Measurements from ENCODE around the gene GABRR3. TPM values are rescaled to one million over a fixed set of nuclear protein-coding genes. Genes with fewer than 3 reads are reported as not detected.
"Not testable (repeated sequence)": the region's sequence is repeated elsewhere in the genome, so short reads cannot be mapped to it uniquely, and the experiment has no call there.

The GABRR3 gene
- total RNA-seq, 1 donor from 2014 or later, result not detected

GRCh38 chr3:98021830-98022560, 13.1 kb downstream of the GABRR3 start:
- DNase-seq (ENCODE audit: low spot score), result no peak

- no peak for DNase-seq (ENCODE audit: low spot score)
Observed at GRCh38 chr3:98020412-98020811, 14.7 kb downstream of the GABRR3 start.

- DNase-seq (ENCODE audit: low spot score), result no peak
Observed at GRCh38 chr3:98018301-98018700, 16.8 kb downstream of the GABRR3 start.

GRCh38 chr3:98014268-98014585, 20.9 kb downstream of the GABRR3 start:
- no peak for DNase-seq (ENCODE audit: low spot score)

- DNase-seq (ENCODE audit: low spot score), result no peak
Observed at GRCh38 chr3:98013411-98014267, 21.5 kb downstream of the GABRR3 start.

GRCh38 chr3:98012979-98013378, 22.1 kb downstream of the GABRR3 start:
- DNase-seq (ENCODE audit: low spot score), result no peak

GRCh38 chr3:98010883-98011449, 24.1 kb downstream of the GABRR3 start:
- DNase-seq (ENCODE audit: low spot score), result not testable (repeated sequence)

GRCh38 chr3:98010194-98010882, 24.8 kb downstream of the GABRR3 start:
- DNase-seq (ENCODE audit: low spot score), result no peak

- no peak for DNase-seq (ENCODE audit: low spot score)
Observed at GRCh38 chr3:98008855-98009254, 26.3 kb downstream of the GABRR3 start.

- no peak for DNase-seq (ENCODE audit: low spot score)
Observed at GRCh38 chr3:98005438-98005837, 29.7 kb downstream of the GABRR3 start.

- no peak for DNase-seq (ENCODE audit: low spot score)
Observed at GRCh38 chr3:98004721-98005120, 30.4 kb downstream of the GABRR3 start.

GRCh38 chr3:98003306-98003969, 31.7 kb downstream of the GABRR3 start:
- no peak for DNase-seq (ENCODE audit: low spot score)

GRCh38 chr3:98002717-98003116, 32.4 kb downstream of the GABRR3 start:
- DNase-seq (ENCODE audit: low spot score), result no peak

GRCh38 chr3:97999994-98000393, 35.1 kb downstream of the GABRR3 start:
- no peak for DNase-seq (ENCODE audit: low spot score)

- DNase-seq (ENCODE audit: low spot score), result no peak
Observed at GRCh38 chr3:97999103-97999502, 36.0 kb downstream of the GABRR3 start.

- DNase-seq (ENCODE audit: low spot score), result no peak
Observed at GRCh38 chr3:97996988-97997387, 38.1 kb downstream of the GABRR3 start.

GRCh38 chr3:97994328-97994945, 40.7 kb downstream of the GABRR3 start:
- no peak for DNase-seq (ENCODE audit: low spot score)

GRCh38 chr3:97993526-97993925, 41.6 kb downstream of the GABRR3 start:
- DNase-seq (ENCODE audit: low spot score), result no peak

GRCh38 chr3:97992547-97993173, 42.5 kb downstream of the GABRR3 start:
- DNase-seq (ENCODE audit: low spot score), result no peak

- DNase-seq (ENCODE audit: low spot score), result no peak
Observed at GRCh38 chr3:97991293-97991682, 43.8 kb downstream of the GABRR3 start.

Data from mucosa of gallbladder (tissue), 1 donor.